HG03097 (cell line): ENCODE results near the gene RAB7B.
"Not testable (repeated sequence)": the region's sequence is repeated elsewhere in the genome, so short reads cannot be mapped to it uniquely, and the experiment has no call there.

ENCODE experiments used
- ATAC-seq: cut with Tn5 transposase; IDR thresholded peaks from one replicate; pipeline ENCODE4 v1.9.1; 2021; ENCODE audit not compliant: unreplicated experiment, low FRiP score

RAB7B gene

DNA sequence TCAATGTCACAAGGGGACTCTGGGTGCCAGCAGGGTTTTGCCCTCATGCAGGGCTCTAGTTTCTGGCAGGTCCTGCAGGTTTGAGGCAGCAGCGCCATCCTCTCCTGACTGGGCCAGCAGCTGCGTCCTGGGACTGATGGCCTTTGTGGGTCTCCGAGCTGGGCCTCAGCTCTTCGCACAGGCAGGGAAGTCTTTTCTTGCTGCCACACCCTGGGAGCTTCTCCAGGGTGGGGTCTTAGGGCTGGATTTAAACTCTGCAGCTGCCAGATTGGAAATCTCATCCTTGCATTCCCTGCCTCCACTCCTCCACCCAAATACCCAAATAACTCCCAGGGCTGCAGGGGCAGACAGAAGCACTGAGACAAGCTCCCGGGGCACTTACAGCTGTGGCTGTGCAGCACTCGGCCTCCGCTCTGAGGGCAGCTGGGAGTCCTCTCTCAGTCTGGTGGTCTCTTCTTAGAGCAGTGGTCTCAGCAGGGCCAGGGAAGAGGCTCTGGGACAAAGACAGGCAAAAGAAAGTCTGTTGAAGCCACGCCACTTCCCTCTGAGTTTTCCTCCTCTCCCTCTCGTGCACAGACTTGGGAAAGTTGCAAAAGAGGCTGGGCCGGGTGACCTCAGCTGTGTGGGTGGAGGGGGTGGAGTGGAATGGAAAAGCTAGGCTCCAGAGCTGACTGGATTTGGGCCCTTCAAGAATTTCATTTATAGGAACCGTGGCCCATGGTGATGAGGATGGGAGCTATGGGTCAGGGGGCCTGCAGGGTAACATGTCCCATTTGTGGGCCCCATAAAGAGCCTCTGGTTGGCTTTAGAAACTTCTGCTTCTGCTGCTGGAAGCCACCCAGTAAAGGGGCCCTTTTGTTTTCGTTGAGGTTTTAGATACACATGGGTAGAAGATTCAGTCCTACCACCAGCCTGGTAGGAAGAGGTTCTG, at the start of gene RAB7B:
Gene RAB7B, minus strand, starts transcription at position 525 of the 931 bp plus-strand sequence. CDS start 9,260 bp downstream, outside the sequence.
- no peak for ATAC-seq

DNA sequence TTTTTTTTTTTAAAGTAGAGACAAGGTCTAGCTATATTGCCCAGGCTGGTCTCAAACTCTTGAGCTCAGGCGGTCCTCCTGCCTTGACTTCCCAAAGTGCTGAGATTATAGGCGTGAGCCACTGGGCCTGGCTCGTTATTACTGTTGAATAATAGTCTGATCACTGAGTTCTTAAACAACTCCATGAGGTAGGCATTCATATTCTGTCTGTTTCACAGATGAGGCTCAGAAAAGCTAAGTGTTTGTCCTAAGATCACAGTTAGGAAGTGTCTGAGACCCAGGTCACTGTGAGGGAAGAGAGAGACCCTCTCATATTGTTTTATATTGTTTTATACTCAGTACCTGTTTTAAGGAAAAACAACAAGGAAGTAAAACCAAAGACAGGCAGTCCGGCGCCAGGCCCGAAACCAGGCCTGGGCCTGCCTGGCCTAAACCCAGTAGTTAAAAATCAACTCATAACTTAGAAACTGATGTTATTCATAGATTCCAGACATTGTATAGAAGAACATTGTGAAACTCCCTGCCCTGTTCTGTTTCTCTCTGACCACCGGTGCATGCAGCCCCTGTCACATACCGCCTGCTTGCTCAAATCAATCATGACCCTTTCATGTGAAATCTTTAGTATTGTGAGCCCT, 49.2 kb upstream of the RAB7B start:
- ATAC-seq, result not testable (repeated sequence)

- peak; percentile 84 for ATAC-seq
Measured at GRCh38 chr1:206050655-206051235, 47.5 kb upstream of the RAB7B start.

- ATAC-seq, result no peak
Measured at GRCh38 chr1:206049919-206050600, 46.9 kb upstream of the RAB7B start.

DNA sequence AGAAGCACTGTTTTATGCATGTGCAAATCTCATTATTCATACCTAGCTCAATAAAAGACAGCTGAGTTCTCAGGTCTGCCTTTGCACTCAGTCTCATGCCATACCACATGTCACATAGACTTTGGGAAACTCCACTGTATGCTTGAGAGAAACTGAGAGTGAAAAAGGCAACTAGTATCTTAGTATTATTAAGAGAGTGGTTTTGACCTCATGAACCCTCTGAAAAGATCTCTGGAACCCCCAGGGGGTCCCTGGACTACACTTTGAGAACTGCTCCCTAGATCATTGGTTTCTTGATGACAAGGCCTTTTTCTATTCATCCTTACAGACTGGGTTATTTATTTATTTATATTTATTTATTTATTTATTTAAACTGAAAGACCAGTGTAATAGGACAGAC, 46.1 kb upstream of the RAB7B start:
- peak; percentile 42 for ATAC-seq

DNA sequence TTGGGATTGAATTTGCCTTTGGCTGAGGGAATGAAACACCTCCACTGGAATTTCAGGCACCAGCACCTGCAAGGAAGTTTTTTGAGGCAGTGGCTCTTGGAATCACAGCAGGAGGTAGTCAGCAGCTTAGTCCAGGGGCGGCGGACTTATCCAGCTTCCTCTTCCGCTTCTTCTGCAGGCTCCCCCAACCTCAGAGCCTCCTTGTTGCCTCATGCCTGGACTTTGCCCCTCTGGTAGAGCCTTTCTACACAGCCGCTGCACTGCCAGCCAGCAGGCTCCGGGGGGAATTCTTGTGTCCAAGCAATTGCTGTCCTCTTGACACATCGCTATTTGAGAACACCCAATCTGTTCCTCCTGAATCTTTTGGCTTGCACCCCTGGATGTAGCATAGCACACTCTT, 45.4 kb upstream of the RAB7B start:
- no peak for ATAC-seq

GRCh38 chr1:206047271-206047670, 44.1 kb upstream of the RAB7B start:
- no peak for ATAC-seq

- ATAC-seq, result peak; percentile 44
Measured at GRCh38 chr1:206041640-206042039, 38.4 kb upstream of the RAB7B start.

DNA sequence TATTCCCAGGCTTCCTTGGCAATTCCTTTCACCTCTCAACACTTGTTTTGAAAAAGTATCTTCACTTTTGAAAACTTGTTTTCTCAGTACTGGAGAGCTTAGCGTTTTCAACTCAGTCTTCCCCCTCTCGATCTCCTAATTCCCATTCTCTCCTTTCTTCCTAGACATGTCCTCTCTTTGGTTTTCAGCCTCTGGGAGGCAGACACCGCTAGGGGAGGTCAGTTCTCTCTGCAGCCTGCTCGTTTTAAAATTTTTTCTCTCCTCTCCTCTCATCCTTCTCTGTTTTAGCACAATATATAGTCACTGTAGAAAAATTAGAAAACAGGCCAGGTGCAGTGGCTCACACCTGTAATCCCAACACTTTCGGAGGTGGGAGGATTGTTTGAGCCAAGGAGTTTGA, 37.1 kb upstream of the RAB7B start:
- no peak for ATAC-seq

- ATAC-seq, result no peak
Measured at GRCh38 chr1:206039046-206039973, 36.1 kb upstream of the RAB7B start.

DNA sequence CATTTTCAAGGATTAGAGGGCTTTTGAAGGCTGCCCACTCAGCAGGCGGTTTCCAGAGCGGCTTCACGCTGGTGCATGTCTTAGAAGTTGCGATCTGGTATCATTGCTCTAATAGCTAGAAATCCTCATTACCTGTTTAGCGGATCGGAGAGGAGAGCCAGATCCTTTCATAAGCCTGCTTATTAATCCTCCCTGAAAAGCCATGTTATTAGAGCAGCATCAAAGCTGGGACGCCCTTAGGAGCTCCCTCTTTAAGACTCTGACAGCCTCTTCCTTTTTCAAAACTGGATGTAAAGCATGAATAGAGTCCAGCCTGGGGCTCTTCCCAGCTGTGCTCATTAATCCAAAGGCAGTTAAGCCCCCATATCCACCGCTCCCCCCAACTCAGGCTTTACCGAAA, 34.4 kb upstream of the RAB7B start:
- no peak for ATAC-seq

DNA sequence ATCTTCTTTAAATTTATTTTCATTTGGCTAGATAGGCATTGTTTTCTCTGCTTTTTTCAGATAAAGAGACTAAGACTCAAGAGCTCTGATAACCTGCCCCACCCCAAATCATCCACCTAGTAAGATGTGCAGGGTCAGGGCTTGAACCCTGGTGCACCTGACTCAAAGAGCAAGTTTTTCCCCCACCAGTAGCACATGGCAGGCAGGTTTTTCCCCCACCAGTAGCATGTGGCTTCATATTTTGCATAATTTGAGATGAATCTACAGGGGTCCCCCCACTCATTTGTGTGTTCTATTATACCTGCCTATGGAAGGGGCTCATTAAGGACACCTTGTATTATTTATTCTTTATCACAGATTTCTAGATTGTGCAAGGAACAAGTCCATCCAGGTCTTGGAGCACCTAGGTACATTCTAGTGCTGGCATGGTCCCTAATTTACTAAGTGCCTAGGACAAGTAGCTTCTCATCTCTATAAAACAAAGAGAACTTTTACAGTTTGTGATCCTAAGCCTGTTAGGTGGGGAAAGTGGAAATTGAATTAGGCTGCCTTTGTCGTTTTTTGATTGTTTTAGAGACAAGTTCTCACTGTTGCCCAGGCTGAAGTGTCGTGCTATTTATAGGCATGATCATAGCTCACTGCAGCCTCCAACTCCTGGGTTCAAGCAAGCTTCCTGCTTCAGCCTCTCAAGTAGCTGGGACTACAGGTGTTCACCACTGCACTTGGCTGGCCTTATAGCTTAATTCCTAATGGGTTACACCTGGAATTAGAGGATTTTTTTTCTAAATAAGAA, 33.7 kb upstream of the RAB7B start:
- no peak for ATAC-seq

- ATAC-seq, result no peak
Measured at GRCh38 chr1:206035027-206035426, 31.8 kb upstream of the RAB7B start.

GRCh38 chr1:206032380-206033140, 29.4 kb upstream of the RAB7B start:
- ATAC-seq, result no peak

GRCh38 chr1:206030714-206031113, 27.5 kb upstream of the RAB7B start:
- ATAC-seq, result peak; percentile 65

GRCh38 chr1:206030191-206030590, 27.0 kb upstream of the RAB7B start:
- no peak for ATAC-seq

DNA sequence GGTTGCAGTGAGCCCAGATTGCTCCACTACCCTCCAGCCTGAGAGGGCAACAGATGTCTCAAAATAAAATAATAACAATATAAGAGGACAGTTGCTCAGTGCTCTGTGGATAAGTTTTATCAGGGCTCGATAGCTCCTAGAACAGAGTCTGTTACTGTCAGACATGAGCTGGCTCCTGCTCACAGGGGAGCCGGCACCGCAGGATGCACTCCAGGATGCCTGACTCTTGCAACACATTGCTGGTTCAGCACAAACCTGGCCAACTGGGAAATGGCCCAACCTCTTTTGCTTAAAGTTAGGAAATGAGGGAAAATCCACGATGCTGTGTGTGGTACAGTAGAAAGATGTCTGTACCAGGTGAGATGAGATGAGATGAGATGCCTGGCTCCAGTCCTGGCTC, 26.3 kb upstream of the RAB7B start:
- no peak for ATAC-seq

- ATAC-seq, result no peak
Measured at GRCh38 chr1:206025283-206025820, 22.2 kb upstream of the RAB7B start.
